Right lobe of liver (tissue), 6 donors: ENCODE measurements around the gene PPFIA4. TPM values are rescaled to one million over a fixed set of nuclear protein-coding genes. Genes with fewer than 3 reads are reported as not detected.

ENCODE experiments used
- ATAC-seq, 4 donors: fragments of 200-7000 bp; cut with Tn5 transposase; one replicate each; pipeline ENCODE4 v1.9.1; 2020; ENCODE audit warnings: mild to moderate bottlenecking in 4 of 4, moderate library complexity in 4 of 4
- DNase-seq, 3 donors: peaks; one replicate each; pipeline ENCODE4 v3.0.0-alpha.2; 2020
- H3K27ac ChIP-seq, 3 donors: fragments of 200-600 bp; one replicate each; pipeline ENCODE4 v1.8.0; 2022
- H3K27me3 ChIP-seq, 2 donors: fragments of 200-600 bp; one replicate each; pipeline ENCODE4 v1.8.0; 2022
- H3K36me3 ChIP-seq, 4 donors: fragments of 200-600 bp; sonication (generic) in 1 of 4; one replicate each; pipeline versions ENCODE4 v1.5.1 to v1.8.0; 2017 to 2022; ENCODE audit warnings: control low read depth in 1 of 4
- H3K4me1 ChIP-seq, 4 donors: fragments of 200-600 bp; sonication (generic) in 1 of 4; one replicate each; pipeline versions ENCODE4 v1.5.1 to v1.8.0; 2017 to 2022; ENCODE audit warnings: control low read depth in 1 of 4
- H3K4me3 ChIP-seq, 3 donors: fragments of 200-600 bp; one replicate each; pipeline ENCODE4 v1.8.0; 2022
- H3K9me3 ChIP-seq, 4 donors: fragments of 200-600 bp; sonication (generic) in 1 of 4; one replicate each; pipeline versions ENCODE4 v1.5.1 to v1.8.0; 2017 to 2022; ENCODE audit warnings: control low read depth in 1 of 4
- CTCF ChIP-seq, 4 donors: fragments of 200-600 bp in 3 of 4; fragments of 450-650 bp in 1 of 4; IDR thresholded peaks; one replicate each; pipeline versions ENCODE4 v1.5.1 to v1.8.0; 2016 to 2022; ENCODE audit warnings: antibody characterized with exemption in 4 of 4, mild to moderate bottlenecking in 2 of 4
- POLR2A ChIP-seq: fragments of 450-650 bp; IDR thresholded peaks from one replicate; pipeline ENCODE4 v1.6.1; 2017; ENCODE audit warnings: antibody characterized with exemption, mild to moderate bottlenecking
- WGBS: methylation state at CpG from one replicate; pipeline ENCODE4 v1.1.6; 2018; ENCODE audit warnings: low coverage, low lambda C conversion rate; ENCODE audit not compliant: insufficient coverage; ENCODE audit errors: missing lambda C conversion rate; 5-methylcytosine and 5-hydroxymethylcytosine counted together
- intact Hi-C, 2 donors: fragments of 100-400 bp; cut with DNase I; formaldehyde crosslinking; loops; one replicate each; pipeline versions ENCODE4 v1.11.2 to v1.14.1; 2022
- long read RNA-seq: library from polyadenylated mRNA; unstranded; transcript quantifications from one replicate; pipeline ENCODE4 v2.0.0, GENCODE V29; 2019
- total RNA-seq, 6 experiments: library from RNA; depleted of rRNA in 2 of 6; stranded (reverse); fragments of >200 nt in 2 of 6; fragmentation: NEBNext Ultra II Directional in 3 of 6; extraction: Animal tissue kit (Norgen Biotek cat#: 25700) in 3 of 6; gene quantifications; one replicate each; pipeline versions ENCODE4 v1.1.0 to v1.2.4, GENCODE V29; 2016 to 2023
- donor health status: DM: no; HTN: yes; CAD: no.
- donor health status: DM: no; HTN: no; CAD: no.
- donor health status: DM: no; HTN: no; CAD: no.
- donor health status: DM: no; HTN: yes; CAD: no.
- donor health status: DM: no; HTN: yes; CAD: no.

Gene PPFIA4
- 1 to 10 TPM in 1 of 6 experiments, under 1 TPM in 4, not detected in 1; 0.18 to 5.5 (median 0.49) TPM for total RNA-seq
- long read RNA-seq, result 0 reads

GRCh38 chr1:203026031-203026665, at the start of gene PPFIA4:
Gene PPFIA4, plus strand, starts transcription at chr1:203026491. Its CDS starts 12,518 bp downstream, at chr1:203039009.
- H3K9me3 ChIP-seq, result no peaks in the 10 kb centered on the region
- H3K4me3 ChIP-seq, result peak within 1 kb of the TSS; percentile 43 to 53 (median 49)
- peak within 1 kb of the TSS in 1 of 3 donors; percentile 39 for H3K27ac ChIP-seq
- ATAC-seq (peak; percentile 94 to 98 (median 96)), DNase-seq (peak; percentile 88 to 90 (median 89))
- no peaks in the 10 kb centered on the region for H3K27me3 ChIP-seq
- peak in 1 of 4 donors; percentile 13 for TF ChIP-seq CTCF (IDR thresholded peaks at IDR 0.05)
- no peak for TF ChIP-seq POLR2A
- intact Hi-C loops, result no loop called here
- WGBS, result 30% methylated on average over 19 of the region's 52 CpGs
- H3K36me3 ChIP-seq, result peaks cover 0 to 26% (median 11%) of the 10 kb centered on the region in 4 donors
- peaks cover 0 to 5% (median 2%) of the 10 kb centered on the region in 4 donors for H3K4me1 ChIP-seq

GRCh38 chr1:202976633-202977032, 49.7 kb upstream of the PPFIA4 start:
- 27% methylated on average over 3 of the region's 3 CpGs for WGBS
- DNase-seq, result no peak
- Histone ChIP-seq H3K27me3 (no peaks in the 10 kb centered on the region), H3K27ac (no peak overlapping the region), H3K36me3 (no peaks in the 10 kb centered on the region), H3K4me1 (no peaks in the 10 kb centered on the region), H3K4me3 (no peak overlapping the region), H3K9me3 (no peaks in the 10 kb centered on the region)
- intact Hi-C loops, result no loop called here
- TF ChIP-seq CTCF (IDR thresholded peaks at IDR 0.05), result no peak
- ATAC-seq, result no peak

GRCh38 chr1:202979459-202979858, 46.8 kb upstream of the PPFIA4 start:
- Histone ChIP-seq H3K9me3 (no peaks in the 10 kb centered on the region), H3K27ac (no peak overlapping the region), H3K36me3 (no peaks in the 10 kb centered on the region), H3K4me1 (no peaks in the 10 kb centered on the region), H3K4me3 (no peak overlapping the region), H3K27me3 (no peaks in the 10 kb centered on the region)
- 51% methylated on average over 2 of the region's 2 CpGs for WGBS
- intact Hi-C loops, result no loop called here
- ATAC-seq (no peak), DNase-seq (no peak)
- TF ChIP-seq POLR2A, result no peak
- TF ChIP-seq CTCF (IDR thresholded peaks at IDR 0.05), result no peak

- no peaks in the 10 kb centered on the region for H3K27me3 ChIP-seq
- DNase-seq (no peak), ATAC-seq (no peak)
- no peak overlapping the region for H3K4me3 ChIP-seq
- H3K4me1 ChIP-seq, result no peaks in the 10 kb centered on the region
- intact Hi-C loops, result no loop called here
- H3K9me3 ChIP-seq, result no peaks in the 10 kb centered on the region
- no peak for TF ChIP-seq POLR2A
- no peak for TF ChIP-seq CTCF (IDR thresholded peaks at IDR 0.05)
- H3K27ac ChIP-seq, result no peak overlapping the region
- 68% methylated on average over 2 of the region's 2 CpGs for WGBS
- H3K36me3 ChIP-seq, result no peaks in the 10 kb centered on the region
Observed at GRCh38 chr1:202981939-202982338, 44.4 kb upstream of the PPFIA4 start.
